ENCODE data around the gene CBLC. TPM values are rescaled to one million over a fixed set of nuclear protein-coding genes. Genes with fewer than 3 reads are reported as not detected.
A peak's percentile ranks its signal among the peaks of the same experiment; 100 is the strongest.

CBLC gene
- polyA plus RNA-seq, 1 donor (not counting 4 experiments of a cell fraction or from before 2014, with no cell fraction given), result 27.8 TPM

GRCh38 chr19:44749292-44749691, 28.4 kb upstream of the CBLC start:
- Histone ChIP-seq H3K79me2 (ENCODE audit: control insufficient read depth, insufficient read depth, low read length) (peaks cover 13% of the 10 kb centered on the region), H3K36me3 (ENCODE audit: control insufficient read depth in 2 of 2, extremely low read depth in 1 of 2, insufficient read depth in 2 of 2, low read length in 2 of 2) (peaks cover 9 to 15% of the 10 kb centered on the region in 2 experiments), H3K9ac (ENCODE audit: control insufficient read depth, extremely low read depth, insufficient read depth, low read length) (peak overlapping the region; percentile 96), H3K4me2 (ENCODE audit: control insufficient read depth, extremely low read depth, insufficient read depth, low read depth, low read length) (peak overlapping the region; percentile 98), H3K4me1 (ENCODE audit: control insufficient read depth, extremely low read depth, insufficient read depth, low read length) (peaks cover 50% of the 10 kb centered on the region), H3K27me3 (ENCODE audit: control insufficient read depth, extremely low read depth, insufficient read depth, low read length) (no peaks in the 10 kb centered on the region), H4K20me1 (ENCODE audit: control insufficient read depth, extremely low read depth, insufficient read depth, low read length) (no peaks in the 10 kb centered on the region), H3K9me1 (ENCODE audit: control insufficient read depth, extremely low read depth, insufficient read depth, low read length) (peaks cover 4% of the 10 kb centered on the region), H2AFZ (ENCODE audit: control insufficient read depth, low read length) (no peak overlapping the region), H3K27ac (ENCODE audit: control insufficient read depth, insufficient read depth, low read length) (peak overlapping the region; percentile 71), H3K4me3 (ENCODE audit: control insufficient read depth in 2 of 3, extremely low read depth in 1 of 3, insufficient read depth in 2 of 3, low read depth in 1 of 3, low read length in 3 of 3) (peak overlapping the region; percentile 59 to 87 (median 72)), H3K9me3 (ENCODE audit: control insufficient read depth, low read depth, low read length) (no peaks in the 10 kb centered on the region)
- peak; percentile 13 for FAIRE-seq
- dilution Hi-C loops (cut with MboI; ENCODE audit: extremely low pct_ligation_motif_present, low sequenced_read_pairs), result no loop called here
- DNase-seq (ENCODE audit: low read depth, low spot score), result no peak
- TF ChIP-seq CTCF (optimal IDR thresholded peaks at IDR 0.05 in 1 of 3, IDR thresholded peaks at IDR 0.05 in 1 of 3, conservative IDR thresholded peaks at IDR 0.05 in 1 of 3; ENCODE audit: extremely low read depth in 1 of 3, insufficient read depth in 2 of 3, low read length in 3 of 3), result no peak

- Histone ChIP-seq H3K9ac (ENCODE audit: control insufficient read depth, extremely low read depth, insufficient read depth, low read length) (peak overlapping the region; percentile 96), H3K4me1 (ENCODE audit: control insufficient read depth, extremely low read depth, insufficient read depth, low read length) (peaks cover 52% of the 10 kb centered on the region), H3K4me3 (ENCODE audit: control insufficient read depth in 2 of 3, extremely low read depth in 1 of 3, insufficient read depth in 2 of 3, low read depth in 1 of 3, low read length in 3 of 3) (peak overlapping the region; percentile 59 to 87 (median 72)), H3K9me3 (ENCODE audit: control insufficient read depth, low read depth, low read length) (no peaks in the 10 kb centered on the region), H2AFZ (ENCODE audit: control insufficient read depth, low read length) (no peak overlapping the region), H3K36me3 (ENCODE audit: control insufficient read depth in 2 of 2, extremely low read depth in 1 of 2, insufficient read depth in 2 of 2, low read length in 2 of 2) (peaks cover 9 to 16% of the 10 kb centered on the region in 2 experiments), H3K9me1 (ENCODE audit: control insufficient read depth, extremely low read depth, insufficient read depth, low read length) (peaks cover 4% of the 10 kb centered on the region), H4K20me1 (ENCODE audit: control insufficient read depth, extremely low read depth, insufficient read depth, low read length) (no peaks in the 10 kb centered on the region), H3K79me2 (ENCODE audit: control insufficient read depth, insufficient read depth, low read length) (peaks cover 13% of the 10 kb centered on the region), H3K27ac (ENCODE audit: control insufficient read depth, insufficient read depth, low read length) (no peak overlapping the region), H3K4me2 (ENCODE audit: control insufficient read depth, extremely low read depth, insufficient read depth, low read depth, low read length) (peak overlapping the region; percentile 98), H3K27me3 (ENCODE audit: control insufficient read depth, extremely low read depth, insufficient read depth, low read length) (no peaks in the 10 kb centered on the region)
- dilution Hi-C loops (cut with MboI; ENCODE audit: extremely low pct_ligation_motif_present, low sequenced_read_pairs), result no loop called here
- FAIRE-seq (no peak), DNase-seq (ENCODE audit: low read depth, low spot score) (no peak)
- TF ChIP-seq CTCF (optimal IDR thresholded peaks at IDR 0.05 in 1 of 3, IDR thresholded peaks at IDR 0.05 in 1 of 3, conservative IDR thresholded peaks at IDR 0.05 in 1 of 3; ENCODE audit: extremely low read depth in 1 of 3, insufficient read depth in 2 of 3, low read length in 3 of 3) (no peak), EZH2 (IDR thresholded peaks at IDR 0.05; ENCODE audit: low read length) (no peak)
Measured at GRCh38 chr19:44749994-44750393, 27.7 kb upstream of the CBLC start.

All from keratinocyte (primary cell).